ENCODE measurements around the gene EPB41L4A.

GRCh38 chr5:112385969-112386368 lies 33.1 kb downstream of the EPB41L4A start:
- no peak for TF ChIP-seq CTCF (IDR thresholded peaks at IDR 0.05; ENCODE audit: insufficient read depth, low read depth, low read length)
- no peak for TF ChIP-seq EZH2 (IDR thresholded peaks at IDR 0.05; ENCODE audit: insufficient read depth, low read length)
